NCI-H345 treated with DMSO at 0.1 percent for 48 hours (cell line): ENCODE results near the gene FOXP1.

Source experiments
- DNase-seq: peaks from one replicate; lab custom pipeline; 2025; ENCODE audit not compliant: unreplicated experiment; lab: John Stamatoyannopoulos, UW

Gene FOXP1

DNA sequence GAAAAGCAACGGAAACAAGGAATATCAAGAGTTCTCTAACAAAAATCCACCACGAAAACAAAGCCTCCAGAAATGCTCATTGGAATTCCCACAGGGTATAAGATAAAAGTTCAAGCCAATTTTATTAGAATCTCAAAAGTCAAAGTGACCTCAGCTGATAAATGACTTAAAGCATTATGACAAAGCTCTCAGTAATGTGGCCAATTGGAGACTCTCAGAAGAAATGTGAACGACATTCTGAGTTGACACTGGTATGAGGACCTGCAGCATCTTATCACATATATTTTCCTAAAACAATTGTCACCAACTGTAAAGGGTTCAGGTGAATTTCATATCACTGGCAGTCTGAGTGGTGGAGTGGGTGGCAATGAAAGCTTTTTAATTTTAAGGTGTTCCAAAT lies 199.1 kb downstream of the FOXP1 start:
- no peak for DNase-seq

DNA sequence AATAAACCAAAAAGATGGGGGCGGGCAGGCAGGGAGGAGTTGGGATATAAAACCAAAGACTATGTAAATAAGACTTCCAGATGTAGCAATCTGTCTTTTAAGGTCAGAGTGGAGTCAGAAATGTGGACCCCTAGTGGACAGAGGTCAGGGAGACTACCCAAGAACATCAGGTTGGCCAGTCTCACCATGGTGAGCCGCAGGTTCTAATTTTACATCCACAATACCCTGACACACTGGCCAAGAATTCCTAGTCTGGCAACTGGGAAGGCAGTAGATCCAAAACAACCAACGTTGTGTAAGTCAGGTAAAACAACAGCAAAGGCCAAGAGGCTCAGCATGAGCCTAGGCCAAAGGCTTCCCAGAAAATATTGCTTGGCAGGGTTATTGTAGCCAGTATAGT lies 203.4 kb downstream of the FOXP1 start:
- DNase-seq, result no peak

DNA sequence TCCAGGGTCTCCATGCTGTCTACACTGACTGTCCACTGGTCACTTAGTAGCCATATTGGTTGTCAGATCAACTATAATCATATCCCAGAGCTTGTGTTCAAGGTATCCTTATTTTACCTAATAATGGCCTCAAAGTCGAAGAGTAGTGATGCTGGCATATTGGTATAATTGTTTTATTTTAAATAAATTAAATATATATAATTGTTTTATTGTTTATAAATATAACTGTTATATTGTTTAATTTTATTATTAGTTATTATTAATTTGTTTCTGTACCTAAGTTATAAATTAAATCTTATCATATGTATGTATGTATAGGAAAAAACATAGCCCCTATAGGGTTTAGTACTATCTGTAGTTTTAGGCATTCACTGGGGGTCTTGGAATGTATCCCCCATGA lies 205.0 kb downstream of the FOXP1 start:
- DNase-seq, result no peak

DNA sequence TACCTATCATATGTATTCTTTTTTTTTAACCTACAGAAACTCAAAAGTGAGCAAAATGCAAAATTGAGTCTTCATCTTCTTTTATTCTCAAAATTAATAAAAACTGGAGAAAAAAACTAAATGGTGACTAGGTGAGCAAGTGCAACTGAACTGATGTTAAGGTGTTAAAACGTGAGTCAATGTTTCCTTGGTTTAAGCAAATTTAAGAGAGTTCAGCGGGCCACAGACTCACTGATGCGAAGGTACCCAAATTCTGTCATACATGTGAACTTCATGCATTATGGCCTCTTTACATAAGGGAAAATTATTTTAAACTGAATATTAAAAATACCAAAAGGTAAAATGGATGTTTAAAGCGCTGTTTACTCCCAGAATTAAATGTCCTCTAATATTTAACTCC lies 206.6 kb downstream of the FOXP1 start:
- DNase-seq, result no peak

DNA sequence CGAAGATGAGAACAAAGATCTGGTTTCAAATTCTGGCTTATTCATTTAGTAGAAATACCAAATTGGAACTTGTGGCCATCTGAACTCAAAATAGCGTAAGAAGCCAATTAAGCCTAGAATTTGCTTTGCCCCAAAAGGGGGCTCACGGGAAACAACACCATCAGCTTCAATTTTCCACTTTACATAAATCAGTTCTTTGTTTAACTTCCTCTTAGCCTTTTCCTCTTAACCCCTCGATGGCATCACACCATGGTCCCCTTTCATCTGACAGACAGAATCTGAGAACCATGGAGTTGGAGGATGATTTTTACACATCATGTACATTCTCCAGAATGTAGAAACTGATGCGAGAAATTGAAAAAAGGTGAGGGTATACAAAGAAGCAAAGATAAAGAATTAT lies 207.0 kb downstream of the FOXP1 start:
- DNase-seq, result no peak

DNA sequence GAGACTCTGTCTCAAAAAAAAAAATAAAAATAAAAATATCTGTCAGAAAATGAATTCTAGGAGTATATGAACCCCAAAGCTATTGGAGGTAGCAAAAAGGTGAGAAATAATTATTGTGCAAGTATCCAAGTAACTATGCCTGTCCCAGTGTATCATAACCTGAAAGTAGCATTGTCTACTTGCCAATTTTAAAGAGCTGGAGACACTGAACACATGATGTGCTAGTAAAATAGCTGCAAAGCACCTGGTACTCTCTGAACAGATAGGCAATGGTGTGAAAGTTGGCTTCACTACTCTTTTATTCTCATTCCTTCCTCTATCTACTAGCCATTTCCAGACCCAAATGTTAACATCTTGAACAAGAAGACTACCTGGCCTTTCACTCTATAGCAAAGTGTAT lies 208.9 kb downstream of the FOXP1 start:
- DNase-seq, result no peak

DNA sequence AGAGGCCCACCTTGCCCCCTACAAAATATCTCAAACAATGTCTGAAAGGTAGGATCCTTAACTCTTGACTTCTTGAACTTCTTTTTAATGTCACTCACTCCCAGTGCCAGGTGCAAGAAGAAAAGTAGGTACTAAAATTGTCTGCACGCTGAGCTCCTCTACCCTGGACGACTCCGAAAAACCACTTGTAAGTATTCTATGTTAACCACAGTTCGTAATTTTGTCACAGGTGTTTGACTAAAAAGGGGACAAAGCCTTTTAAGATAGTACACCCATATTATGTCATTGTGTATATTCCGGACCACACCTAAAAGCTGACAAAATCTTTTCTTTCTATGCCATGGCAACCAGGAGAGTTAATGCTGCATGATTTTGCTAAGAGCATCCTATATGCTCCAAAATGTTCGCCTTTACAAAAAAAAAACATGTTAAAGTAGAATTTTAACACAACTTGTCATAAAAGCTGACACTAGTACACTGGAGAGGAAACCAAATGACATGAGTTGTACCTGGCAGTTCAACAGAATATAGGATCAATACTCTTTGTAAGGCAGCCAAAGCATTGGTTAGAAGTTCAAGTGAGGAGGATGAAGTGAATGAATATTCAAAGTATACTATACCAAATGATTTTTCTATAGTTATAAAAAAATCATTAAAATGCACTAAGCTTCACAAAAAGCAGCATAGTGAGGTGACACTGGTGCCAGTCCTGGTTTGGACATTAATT lies 210.5 kb downstream of the FOXP1 start:
- no peak for DNase-seq

DNA sequence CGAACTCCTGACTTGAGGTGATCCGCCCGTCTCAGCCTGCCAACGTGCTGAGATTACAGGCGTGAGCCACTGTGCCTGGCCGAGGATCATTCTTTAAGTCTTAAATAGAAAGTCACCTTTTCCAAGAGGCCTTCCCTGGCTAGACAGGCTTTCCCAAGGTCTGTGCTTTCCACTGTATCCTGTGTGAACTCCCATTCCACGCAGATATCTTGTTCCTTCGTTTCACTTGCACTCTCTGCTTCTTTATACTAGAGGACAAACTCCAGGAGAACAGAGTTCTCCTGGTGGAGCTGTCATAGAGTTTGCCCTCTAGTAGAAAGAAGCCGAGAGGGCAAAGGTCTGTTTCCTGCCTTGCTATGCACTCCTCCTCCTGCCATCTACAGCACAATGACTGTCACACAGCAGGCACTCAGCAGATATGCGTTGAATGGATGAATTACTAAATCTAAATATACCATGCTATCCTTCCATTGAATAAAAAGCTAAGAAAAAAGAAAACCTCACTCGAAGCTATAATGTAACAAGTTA lies 211.2 kb downstream of the FOXP1 start:
- no peak for DNase-seq

DNA sequence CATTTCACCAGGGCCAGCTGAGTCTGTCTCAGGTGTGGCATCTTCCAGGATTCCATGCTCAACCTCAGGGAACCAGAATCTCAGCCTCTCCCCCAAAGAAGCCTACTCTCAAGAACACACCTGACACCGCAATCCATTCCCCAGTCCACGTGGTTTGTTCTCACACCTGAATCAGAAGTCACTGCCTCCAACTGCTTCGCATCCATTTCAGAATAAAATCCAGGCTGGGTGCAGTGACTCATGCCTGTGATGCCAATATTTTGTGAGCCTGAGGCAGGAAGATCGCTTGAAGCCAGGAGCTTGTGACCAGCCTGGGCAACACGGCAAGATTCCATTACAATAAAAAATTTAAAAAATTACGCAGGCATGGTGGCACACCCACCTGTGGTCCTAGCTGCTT lies 212.2 kb downstream of the FOXP1 start:
- no peak for DNase-seq

DNA sequence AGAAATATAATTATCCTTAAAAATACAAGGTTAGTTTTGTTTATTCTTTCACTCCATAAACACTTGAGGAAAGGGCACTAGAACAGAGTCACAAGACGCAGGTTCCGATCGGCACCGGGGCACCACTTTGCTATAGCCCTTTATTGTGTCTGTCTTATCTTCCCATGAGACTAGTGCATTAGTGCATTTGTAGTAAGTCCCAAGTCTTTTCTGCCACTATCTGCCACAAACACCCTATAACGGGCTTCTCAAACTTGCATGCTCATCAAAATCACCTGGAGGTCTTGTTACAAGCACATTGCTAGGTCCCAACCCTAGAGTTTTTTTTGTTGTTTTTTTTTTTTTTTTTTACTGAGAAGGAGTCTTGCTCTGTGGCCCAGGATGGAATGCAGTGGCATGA lies 213.1 kb downstream of the FOXP1 start:
- no peak for DNase-seq

GRCh38 chr3:71369701-71370391 lies 213.7 kb downstream of the FOXP1 start:
- DNase-seq, result no peak

DNA sequence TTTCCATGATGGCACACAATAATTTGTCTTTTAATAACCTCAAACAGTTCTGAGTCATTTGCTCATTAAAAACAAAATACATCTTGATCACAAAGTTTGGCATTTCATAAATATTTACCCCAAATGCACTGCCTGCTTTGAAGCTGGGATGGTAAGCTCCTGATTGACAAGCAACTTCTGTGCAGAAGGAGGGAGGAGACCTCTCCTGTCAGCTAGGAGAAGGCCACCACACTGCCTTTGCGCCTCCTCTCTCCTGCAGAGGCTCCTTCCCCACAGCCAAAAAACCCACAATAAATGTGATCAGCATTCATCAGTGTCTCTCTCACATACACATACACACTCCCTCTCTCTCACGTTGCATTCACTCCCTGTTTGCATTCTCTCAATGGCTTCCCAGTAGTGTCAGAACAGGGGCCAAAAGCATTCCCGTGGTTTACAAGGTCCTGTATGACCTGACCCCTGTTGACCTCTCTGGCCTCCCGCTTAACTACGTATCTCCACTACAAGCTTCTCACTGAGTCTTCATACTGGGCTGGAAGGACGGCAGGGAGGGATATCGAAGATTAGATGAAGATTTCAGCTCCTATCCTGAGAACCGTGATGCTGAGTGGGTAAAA lies 216.4 kb downstream of the FOXP1 start:
- no peak for DNase-seq

DNA sequence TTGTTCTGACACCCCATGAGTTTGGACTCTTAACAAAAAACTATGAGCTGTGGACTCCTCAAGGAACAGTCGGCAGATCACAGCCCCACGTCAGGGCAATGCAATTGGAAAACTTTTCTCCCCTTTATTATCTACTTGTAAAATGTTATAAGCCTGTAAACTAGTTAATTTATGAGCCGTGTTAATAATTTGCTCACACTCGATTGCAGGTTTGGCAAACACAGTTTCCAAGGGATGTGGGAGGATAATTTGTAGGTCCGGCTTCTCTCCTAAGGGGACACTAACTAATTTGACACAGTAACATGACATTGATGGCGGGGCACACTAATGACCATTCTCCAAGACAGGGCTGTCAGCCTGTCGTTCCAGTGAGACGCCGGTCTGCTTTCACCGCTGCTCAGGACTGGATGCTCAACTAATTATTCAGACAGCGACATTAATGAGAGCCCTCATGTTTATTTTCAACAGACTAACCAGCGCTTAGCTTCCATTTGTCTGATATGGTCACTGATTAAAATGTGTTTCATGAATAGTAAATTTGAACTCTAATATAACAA lies 222.1 kb downstream of the FOXP1 start:
- no peak for DNase-seq

- DNase-seq, result no peak
These were observed 222.8 kb downstream of the FOXP1 start for GRCh38 chr3:71360764-71361163.

DNA sequence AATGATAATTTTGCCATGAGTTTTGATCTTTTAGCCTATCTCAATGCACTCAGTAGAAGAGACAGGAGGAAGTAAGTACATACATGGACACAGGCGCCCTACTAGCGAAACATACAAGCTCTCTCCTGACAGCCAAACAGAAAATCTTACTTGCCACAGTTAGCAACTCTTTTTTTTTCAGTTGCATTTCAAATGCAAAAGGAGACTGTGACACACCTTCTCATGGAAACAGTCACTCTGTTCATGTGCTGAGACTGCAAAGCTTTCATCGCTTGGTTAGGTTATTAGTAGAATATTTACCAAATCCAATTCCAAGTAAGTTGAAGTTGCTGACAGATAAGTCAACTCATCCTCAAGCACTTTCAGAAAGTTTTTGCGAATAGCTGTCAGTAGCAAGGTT lies 223.3 kb downstream of the FOXP1 start:
- no peak for DNase-seq

GRCh38 chr3:71358243-71358642 lies 225.3 kb downstream of the FOXP1 start:
- no peak for DNase-seq

GRCh38 chr3:71356265-71356664 lies 227.3 kb downstream of the FOXP1 start:
- no peak for DNase-seq

DNA sequence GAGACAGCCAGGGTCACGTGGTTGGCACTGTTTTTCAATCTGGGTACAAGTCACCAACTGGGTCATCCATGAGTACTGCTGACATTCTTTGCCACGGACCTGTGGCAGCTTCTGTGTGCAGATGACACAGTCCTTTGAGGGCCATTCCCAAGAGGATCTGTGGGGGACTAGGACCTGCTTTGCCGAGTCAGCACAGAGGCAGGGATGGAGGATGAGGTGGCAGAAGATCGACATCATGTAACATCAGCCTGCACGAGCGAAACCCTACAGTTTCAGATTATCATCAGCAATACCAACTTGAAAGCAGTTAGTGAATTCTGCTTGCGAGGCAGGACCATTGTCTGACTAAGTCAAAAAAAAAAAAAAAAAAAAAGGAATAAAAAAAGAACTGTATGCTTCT lies 227.7 kb downstream of the FOXP1 start:
- DNase-seq, result no peak

DNA sequence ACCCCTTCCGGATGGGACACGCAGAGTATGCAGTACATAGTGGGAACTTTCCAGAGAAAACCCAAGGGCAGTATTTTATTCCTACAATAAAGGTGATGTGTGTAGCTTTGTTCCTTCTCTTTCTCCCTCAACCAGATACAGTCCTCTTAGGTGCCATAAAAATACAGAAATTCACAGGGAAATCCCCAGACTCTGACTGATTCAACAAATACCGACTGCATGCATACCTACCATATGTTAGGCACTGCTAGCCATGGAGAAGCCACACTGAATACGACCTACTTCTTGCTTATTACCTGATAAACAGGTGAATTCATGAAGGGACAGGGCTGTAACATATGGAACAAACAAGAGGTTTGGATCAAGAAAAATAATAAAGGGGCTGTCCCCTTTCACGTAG lies 228.5 kb downstream of the FOXP1 start:
- no peak for DNase-seq

GRCh38 chr3:71351403-71352149 lies 232.0 kb downstream of the FOXP1 start:
- DNase-seq, result no peak

DNA sequence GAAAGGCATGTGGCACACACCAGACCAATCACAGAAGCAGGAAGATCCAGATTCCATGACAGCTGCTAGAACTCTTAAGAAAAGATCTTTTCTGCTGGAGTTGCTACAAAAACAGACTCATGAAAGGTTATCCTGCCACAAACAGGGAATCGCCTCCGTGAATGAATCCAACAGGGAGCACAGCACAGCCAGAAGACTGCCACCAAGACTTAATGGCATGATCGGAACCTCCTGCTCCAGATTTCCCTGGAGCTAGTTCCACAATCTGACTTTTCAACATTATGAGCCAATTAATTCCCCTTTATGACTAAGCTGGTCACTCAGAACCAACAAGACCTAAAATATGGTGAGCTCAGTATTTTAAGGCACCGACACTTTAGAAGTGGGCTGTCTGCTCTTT lies 232.5 kb downstream of the FOXP1 start:
- no peak for DNase-seq
